ENCODE results near the gene MAP1LC3B2. TPM values are rescaled to one million over a fixed set of nuclear protein-coding genes. Genes with fewer than 3 reads are reported as not detected.
A peak's percentile ranks its signal among the peaks of the same experiment; 100 is the strongest.

The MAP1LC3B2 gene
- total RNA-seq, 1 experiment from 2014 or later, result 0.53 TPM

DNA sequence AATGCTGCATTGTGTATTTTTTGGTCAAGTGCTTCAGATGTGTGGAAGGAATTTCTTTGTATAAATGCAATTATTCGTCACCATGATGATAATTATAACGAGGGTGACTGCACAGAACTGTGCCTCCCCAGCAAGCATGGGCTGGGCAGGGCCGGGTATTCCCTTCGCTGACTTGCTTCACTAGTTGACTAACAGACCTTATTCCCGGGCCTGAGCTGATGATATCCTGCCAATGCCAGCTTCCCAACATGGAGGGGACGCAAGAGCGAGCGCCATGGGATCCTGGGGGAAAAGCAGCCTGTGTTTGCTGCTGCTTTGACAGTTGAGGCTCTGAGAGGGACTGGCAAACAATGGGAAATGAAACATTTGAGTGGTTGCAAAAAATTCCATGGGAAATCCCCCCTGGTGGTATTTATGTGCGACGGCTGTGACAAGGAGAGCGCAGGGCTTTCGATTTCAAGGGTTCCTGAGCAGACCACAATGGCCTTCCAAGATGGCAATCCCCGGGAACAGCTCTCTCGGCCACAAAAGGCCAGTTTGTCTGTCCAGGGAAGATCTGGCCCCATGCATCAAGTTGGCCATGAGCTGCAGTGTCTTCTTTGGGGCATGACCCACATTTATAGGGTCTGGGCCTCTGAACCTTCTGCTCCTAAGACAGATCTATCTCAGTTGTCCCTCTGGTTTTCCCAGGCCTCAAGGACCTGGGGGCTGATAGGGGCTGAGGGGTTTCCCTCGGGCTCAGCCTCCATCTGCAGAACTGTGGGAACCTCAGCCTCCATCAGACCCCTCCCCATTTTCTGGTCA is 21.9 kb upstream of the MAP1LC3B2 start:
- DNase-seq (ENCODE audit: low read depth), result no peak

DNA sequence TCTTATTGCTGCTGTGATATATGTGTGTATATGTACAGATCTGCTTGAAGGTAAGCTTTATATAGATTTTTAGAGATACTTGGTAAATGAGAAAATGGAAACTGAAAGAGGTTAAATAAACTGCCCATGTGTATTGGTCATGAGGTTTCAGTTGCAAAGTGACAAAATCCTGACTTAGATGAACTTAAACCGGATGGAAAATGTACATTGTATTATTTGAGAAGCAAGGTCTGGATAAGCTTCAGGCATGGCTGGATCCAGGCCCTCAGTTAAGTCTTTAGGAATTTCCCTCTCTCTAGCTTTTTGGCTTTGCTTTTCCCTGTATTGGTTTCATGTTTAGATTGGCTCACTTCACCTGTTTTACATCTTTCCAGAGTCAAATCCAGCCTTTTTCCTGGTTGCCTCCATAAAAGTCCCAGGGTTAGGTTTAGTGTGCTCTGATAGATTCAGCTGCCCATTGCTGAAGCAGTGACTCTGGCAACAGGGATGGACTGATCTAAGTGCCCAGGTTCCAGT is 21.0 kb upstream of the MAP1LC3B2 start:
- DNase-seq (ENCODE audit: low read depth), result no peak

DNA sequence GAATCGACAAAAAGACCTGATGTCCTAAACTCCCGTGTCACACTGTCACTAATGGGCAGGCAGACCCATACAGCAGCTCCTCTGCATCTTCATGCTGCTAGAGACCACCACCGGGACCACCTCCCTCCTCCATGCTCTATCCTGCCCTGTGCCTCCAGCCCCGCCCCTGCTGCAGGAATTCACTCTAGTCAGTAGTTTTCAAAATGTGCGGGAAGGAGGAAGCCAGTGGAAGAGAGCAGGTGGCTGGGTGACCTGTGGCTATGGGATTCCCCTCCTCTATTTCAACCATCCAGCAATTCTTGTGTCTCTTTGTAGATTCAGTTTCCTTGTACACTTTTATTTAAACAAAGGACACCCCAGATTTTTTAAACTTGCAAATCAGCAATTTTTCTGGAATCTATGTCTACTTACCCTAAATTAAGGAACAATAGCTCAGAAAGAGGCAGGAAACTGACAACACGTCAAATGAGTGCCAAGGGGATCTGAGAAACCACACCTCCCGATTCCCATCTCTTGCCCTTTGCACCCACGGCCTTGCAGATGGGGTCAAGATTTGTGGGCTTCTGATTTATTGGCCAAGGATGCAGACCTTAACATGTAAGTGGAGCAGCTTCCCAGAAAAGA is 20.4 kb upstream of the MAP1LC3B2 start:
- DNase-seq (ENCODE audit: low read depth), result no peak

DNA sequence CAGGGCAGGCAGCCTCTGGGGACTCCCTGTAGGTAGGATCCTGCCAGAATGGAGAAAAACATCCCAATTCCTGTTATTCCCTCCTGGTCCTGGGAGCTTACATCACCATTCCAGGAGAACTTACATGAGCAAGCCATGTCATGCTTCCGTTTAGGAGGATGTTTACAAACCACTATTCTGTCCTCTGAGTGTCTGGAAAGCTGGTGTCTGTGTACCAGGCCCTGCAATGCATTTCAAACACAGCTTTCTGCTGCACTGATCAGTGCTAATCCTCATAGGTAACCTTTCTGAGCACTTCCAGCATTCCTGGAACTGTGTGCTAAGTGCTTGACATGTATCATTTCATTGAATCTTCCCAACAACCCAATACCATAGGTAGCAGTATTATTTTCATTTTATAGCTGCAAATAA is 19.8 kb upstream of the MAP1LC3B2 start:
- DNase-seq (ENCODE audit: low read depth), result peak; percentile 58

DNA sequence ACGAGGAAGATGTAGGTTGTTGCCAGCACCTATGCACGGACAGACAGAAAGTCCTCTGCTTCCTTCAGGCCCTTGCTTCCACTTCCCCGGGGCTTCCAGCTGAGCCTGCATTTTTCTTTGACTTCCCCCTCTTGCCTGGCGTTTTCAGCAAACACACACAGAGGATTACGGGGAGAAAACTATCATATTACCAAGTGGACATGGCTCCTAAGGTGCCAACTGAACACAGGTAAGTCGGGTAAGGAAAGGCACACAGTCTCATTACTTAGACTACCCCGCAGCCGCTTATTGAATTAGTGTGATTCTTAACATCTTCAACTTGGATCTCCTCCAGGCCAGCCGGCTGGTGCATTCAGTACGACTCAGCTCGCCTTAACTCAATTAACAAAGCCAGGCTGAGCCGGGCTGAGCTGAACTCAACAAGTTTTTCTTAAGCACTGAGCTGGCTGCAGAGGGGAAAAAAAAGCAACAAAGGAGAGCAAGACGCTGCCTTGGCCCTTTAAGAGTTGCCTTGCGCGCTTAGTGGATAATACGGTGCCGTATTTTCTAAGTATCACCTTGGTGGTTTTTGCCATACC is 19.2 kb upstream of the MAP1LC3B2 start:
- peak; percentile 66 for DNase-seq (ENCODE audit: low read depth)

DNA sequence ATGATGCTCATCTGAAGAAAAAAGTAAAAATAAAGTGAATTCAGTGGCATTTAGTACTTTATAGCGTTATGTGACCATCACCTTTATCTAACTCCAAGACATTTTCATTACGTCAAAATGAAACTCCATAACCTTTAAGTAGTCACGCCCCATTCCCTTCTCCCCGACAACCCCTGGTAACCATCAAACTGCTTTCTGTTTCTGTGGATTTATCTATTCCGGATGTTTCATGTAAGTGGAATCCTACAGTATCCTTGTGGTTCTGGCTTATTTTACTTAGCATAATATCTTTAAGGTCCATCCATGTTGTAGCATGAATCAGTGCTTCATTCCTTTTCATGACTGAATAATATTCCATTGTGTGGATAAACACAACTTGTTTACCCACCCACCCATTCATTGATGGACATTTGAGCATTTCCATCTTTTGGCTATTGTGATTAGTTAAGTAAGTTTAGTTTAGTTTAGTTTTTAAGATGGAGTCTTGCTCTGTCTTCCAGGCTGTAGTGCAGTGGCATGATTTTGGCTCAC is 18.5 kb upstream of the MAP1LC3B2 start:
- no peak for DNase-seq (ENCODE audit: low read depth)

DNA sequence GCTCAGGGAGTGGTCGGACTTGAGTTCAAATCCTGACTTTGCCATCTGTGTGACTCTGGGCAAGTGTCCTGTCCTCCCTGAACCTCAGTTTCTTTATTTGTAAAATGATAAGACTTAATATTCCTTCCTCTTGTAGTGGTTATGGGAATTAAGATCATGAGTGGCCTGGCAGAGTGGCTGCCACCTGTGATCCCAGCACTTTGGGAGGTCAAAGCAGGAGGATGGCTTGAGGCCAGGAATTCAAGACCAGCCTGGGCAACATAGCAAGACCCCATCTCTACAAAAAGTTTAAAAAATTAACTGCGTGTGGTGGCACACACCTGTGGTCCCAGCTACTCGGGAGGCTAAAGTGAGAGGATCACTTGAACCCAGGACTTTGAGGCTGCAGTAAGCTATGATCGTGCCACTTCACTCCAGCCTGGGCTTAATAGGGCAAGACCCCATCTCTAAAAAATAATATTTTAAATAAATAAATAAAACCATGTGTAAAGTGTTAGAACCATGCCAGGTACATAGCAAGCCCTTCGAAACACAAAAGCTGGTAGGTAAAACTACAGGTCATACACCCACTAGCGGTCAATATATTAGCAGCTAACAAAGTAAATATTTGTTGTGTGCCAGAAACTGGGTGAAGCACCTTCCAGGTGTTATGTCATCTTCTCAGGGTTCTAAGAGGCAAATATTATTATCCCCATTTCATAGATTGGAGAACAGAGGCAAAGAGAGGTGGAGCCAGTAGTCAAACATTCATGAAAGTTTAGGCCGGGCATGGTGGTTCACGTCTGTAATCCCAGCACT is 17.4 kb upstream of the MAP1LC3B2 start:
- DNase-seq (ENCODE audit: low read depth), result no peak

DNA sequence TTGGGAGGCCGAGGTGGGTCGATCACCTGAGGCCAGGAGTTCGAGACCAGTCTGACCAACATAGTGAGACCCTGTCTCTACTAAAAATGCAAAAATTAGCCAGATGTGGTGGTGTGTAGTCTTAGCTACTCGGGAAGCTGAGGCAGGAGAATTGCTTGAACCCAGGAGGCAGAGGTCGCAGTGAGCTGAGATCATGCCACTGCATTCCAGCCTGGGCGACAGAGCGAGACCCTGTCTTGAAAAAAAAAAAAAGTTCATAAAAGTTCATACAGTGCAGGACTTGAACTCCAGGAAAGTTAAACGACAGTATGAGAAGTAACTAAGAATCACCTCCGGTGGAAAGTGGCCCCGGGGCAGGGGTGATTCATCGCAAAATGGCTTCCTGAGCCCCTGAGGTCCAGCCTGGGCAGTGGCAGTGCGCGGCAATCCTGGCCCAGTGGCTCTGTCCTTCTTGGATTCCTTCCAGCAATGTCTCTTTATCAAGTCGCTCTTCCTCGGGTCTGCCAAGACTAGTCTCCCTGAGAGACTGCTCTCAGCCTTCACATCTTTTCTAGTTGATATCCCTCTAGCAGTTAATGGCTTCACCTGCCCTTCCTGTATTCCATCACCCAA is 16.7 kb upstream of the MAP1LC3B2 start:
- no peak for DNase-seq (ENCODE audit: low read depth)

DNA sequence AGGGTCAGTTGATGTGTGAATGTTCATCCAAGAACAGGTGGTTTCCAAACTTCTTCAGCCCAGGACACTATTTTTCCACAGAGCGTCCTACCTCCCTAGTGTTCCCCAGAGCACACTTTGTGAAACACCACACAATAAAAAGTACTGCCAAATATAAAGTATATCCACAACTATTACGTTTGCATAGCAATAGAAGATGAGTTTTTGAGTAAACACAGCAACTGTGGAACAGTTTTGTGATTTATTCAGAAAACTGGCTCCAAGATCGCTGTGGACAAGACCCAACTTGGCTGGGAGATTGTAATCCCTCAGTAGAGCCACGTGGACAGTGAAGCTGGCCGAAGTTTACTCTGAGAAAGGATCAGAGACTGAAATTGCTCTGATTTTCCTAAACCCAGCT is 14.5 kb upstream of the MAP1LC3B2 start:
- no peak for DNase-seq (ENCODE audit: low read depth)

DNA sequence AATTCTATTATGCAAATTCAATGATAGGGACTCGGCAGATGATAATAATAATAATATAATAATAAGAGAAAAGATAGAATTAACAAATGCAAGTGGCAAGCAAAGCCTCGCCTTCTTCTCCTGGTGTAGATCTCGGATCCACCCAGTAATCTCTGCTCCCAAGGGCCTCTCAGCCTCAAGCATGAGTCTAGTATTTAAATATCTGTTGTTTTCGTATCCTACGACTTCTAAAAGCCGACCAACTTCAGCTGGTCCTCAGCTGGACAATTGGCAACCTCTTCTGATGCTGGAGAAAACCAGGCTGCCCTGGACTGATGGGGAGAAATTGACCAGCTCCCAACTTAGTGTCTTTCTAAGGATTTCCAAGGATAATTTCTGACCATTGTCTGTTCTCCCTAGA is 14.0 kb upstream of the MAP1LC3B2 start:
- DNase-seq (ENCODE audit: low read depth), result no peak

DNA sequence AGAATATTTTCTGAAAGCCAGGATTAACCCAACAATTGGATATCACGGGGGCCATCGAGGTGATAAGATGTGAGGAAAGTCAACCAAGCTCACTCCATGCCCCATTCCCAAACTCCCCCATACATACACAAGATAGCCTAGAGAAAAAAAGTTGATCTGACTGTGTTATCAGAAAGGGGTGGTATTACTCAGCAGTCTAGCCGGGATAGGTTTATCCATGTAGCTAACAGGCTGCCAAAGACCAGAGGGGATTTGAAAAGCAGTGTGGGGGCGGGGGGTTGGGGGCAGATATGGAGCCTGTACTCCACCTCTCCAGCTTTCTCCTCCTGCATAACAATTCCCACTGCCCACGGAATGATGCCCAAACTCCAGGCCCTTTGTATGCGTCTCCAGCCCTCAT is 13.2 kb upstream of the MAP1LC3B2 start:
- DNase-seq (ENCODE audit: low read depth), result no peak

DNA sequence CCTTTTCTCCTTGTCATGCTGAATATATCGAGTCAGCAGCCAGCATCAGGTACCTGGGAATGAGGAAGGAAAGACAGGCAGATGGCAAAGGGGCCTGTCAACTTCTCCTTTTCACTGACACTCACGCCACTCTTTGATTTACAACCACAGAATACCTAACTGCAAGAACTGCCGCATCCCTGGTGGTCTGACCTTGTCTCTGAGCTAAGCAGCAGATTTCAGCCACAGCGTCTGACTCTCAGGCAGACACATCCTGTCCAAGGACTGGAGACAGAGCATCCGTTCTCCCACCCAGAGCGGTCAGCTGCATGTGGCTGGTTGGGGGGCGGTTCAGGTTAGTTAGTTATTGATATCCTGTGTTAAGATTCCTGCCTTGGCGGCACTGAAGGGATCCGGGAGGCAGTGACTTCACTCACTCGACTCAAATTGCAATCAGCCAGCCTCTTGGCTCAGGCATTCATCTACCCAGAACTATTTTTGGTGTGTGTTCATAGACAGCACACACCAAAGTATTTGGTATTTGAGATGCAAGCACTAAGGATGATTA is 11.2 kb upstream of the MAP1LC3B2 start:
- peak; percentile 34 for DNase-seq (ENCODE audit: low read depth)

DNA sequence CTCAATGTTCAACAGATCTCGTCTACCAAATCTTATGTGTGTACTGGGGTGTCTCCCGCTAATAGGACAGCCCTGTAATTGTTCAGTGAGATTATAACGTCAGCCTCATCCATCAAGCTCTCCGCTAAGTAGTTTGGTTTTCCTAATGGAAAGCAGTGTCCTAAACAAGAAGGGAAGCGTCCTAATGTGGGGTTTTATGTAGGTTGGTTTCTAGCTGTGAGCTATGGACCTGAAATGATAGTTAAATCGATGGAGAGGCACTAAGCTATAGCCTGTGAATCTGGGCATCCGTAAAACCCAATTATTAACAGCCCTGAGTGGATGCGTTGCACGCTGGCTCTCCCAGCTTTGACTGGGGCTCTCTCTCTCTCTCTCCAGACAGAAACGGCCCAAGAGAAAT is 9.2 kb upstream of the MAP1LC3B2 start:
- no peak for DNase-seq (ENCODE audit: low read depth)

DNA sequence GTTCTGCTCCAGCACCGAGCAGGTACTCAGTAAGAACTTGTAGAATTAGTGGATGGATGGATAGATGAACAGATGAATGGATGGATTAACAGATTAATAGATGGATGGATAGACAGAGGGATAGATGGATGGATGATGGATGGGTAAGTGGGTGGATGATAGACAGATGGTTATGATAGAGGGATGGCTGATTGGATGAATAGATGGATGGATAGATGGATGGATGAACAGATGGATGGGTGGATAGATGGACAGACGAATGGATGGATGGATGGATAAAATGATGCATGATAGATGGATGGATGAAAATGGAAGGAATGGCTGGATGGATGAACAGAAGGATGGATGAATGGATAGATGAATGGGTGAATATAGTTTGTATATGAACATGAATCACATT is 8.0 kb upstream of the MAP1LC3B2 start:
- no peak for DNase-seq (ENCODE audit: low read depth)

DNA sequence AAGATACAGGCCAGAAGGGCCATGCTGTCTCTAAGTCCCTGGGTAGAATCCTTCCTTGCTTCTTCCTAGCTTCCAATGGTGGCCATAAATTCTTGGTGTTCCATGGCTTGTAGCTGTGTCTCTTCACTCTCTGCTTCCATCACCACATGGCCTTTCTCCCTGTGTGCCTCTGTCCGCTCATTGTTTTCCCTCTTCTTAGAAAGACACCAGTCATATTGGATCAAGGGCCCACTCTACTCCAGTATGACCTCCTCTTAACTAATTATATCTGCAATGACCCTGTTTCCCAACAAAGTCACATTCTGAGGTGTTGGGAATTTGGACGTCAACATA is 7.6 kb upstream of the MAP1LC3B2 start:
- no peak for DNase-seq (ENCODE audit: low read depth)

DNA sequence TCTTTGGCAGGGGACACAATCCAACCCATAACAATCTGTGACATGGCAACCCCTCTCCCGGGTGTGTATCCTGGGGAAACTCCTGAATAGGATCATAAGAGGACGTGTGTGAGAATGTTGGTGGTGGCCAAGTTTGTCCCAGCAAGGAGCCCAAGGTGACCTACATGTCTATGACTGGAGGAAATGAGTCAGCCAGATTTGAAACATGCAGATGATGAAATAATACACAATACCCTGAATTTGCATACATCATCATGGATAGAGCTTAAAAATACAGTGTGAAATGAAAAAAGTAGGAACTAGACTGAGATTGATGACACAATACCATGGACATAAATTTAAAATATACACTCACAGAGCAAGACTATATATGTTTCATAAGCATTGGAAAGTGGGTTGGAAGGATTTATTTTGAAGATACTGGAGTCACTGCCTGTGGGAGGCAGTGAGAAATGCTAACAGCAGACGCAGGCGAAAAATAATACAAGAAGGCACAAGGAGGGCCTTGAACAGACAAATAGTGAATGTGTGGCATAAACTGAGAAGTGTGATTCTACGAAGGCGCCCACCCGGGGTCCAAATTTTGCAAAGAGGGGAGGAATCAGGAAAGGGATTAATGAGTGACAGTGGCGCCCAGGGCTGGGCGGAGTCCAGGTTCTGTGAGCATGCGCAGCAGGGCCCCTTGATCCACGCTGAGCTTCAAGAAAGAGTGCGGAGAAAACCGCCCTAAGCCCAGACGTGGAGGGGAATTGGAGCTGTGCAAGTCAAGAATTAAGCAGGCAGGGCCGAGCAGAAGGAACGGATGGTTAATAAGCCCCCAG is 7.0 kb upstream of the MAP1LC3B2 start:
- peak; percentile 68 for DNase-seq (ENCODE audit: low read depth)

DNA sequence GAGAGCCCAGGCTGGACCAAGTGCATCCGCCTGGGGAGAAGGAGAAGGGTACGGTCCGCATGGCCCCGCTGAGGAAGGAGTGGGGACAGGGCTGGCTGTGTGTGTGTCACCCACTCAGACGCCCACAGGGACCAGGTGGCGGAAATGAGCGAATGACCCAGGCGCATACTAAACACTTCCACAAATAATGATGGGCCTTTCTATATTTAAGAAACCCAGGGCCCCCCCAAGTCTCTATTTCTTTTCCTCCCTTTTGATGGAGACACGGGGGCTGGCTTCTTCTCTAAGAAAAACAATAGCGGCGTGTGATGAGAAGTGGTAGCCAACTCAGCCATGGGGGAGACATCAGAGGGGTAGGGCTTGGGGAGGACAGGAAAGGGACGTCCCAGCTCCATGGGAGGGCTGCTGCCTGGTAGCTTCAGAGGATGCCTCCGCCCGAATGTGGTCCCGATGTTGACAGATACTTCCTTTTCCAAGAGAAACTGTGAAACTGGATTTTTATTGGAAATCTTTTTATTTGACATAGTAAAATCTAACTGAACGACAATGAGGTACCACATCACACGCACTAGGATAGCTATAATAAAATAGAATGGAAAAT is 6.3 kb upstream of the MAP1LC3B2 start:
- DNase-seq (ENCODE audit: low read depth), result no peak

DNA sequence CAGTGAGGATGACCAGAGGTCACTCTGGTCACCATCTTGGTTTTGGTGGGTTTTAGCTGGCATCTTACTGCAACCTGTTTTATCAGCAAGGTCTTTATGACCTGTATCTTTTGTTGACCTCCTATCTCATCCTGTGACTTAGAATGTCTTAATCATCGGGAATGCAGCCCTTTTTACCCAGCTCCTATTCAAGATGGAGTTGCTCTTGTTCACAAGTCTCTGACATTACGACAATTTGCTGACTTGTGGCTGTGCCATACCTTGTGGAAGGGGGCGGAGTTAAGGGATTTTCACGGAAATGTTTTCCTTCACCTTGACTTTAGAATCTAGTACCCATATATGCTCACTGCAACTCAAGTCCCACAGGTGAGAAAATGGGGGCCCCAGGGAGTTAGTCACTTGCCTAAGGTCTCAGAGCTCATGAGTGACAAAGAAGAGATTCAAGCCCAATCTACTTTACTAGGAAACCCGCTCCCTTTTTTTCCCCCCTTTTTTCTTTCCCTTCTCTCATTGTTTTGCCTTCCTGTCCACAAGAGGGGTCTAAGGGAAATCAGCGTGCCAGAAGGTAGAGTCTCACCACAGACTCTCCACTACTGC is 2.7 kb upstream of the MAP1LC3B2 start:
- DNase-seq (ENCODE audit: low read depth), result no peak
